GM19193 (cell line): ENCODE data around the gene MICAL2.

Experiments
- POLR2A ChIP-seq: IDR thresholded peaks from 4 replicates; pipeline ENCODE4 v1.6.1; 2011; ENCODE audit not compliant: insufficient read depth, insufficient read length; ENCODE audit errors: extremely low read depth

Gene MICAL2

GRCh38 chr11:12131943-12132789 is 21.8 kb downstream of the MICAL2 start:
- no peak for TF ChIP-seq POLR2A

- TF ChIP-seq POLR2A, result no peak
Measured at GRCh38 chr11:12132790-12133145, 22.4 kb downstream of the MICAL2 start.

- no peak for TF ChIP-seq POLR2A
Measured at GRCh38 chr11:12133547-12134235, 23.3 kb downstream of the MICAL2 start.

GRCh38 chr11:12134236-12134585 is 23.8 kb downstream of the MICAL2 start:
- no peak for TF ChIP-seq POLR2A

GRCh38 chr11:12135185-12135584 is 24.8 kb downstream of the MICAL2 start:
- TF ChIP-seq POLR2A, result no peak

- TF ChIP-seq POLR2A, result no peak
Measured at GRCh38 chr11:12137005-12137690, 26.8 kb downstream of the MICAL2 start.

GRCh38 chr11:12137938-12138731 is 27.7 kb downstream of the MICAL2 start:
- TF ChIP-seq POLR2A, result no peak

GRCh38 chr11:12139144-12139881 is 28.9 kb downstream of the MICAL2 start:
- TF ChIP-seq POLR2A, result no peak

GRCh38 chr11:12140186-12140793 is 29.9 kb downstream of the MICAL2 start:
- TF ChIP-seq POLR2A, result no peak

GRCh38 chr11:12141283-12141682 is 30.9 kb downstream of the MICAL2 start:
- TF ChIP-seq POLR2A, result no peak

GRCh38 chr11:12142176-12142575 is 31.8 kb downstream of the MICAL2 start:
- TF ChIP-seq POLR2A, result no peak

GRCh38 chr11:12142909-12143308 is 32.5 kb downstream of the MICAL2 start:
- no peak for TF ChIP-seq POLR2A

- TF ChIP-seq POLR2A, result no peak
Measured at GRCh38 chr11:12143461-12144258, 33.3 kb downstream of the MICAL2 start.
